ENCODE results near the gene DNAH11. TPM values are rescaled to one million over a fixed set of nuclear protein-coding genes. Genes with fewer than 3 reads are reported as not detected.
A peak's percentile ranks its signal among the peaks of the same experiment; 100 is the strongest.

DNAH11 gene
- total RNA-seq (2012; rRNA removed) (under 0.01 TPM in 1 of 2 replicates, not detected in the other), polyA plus RNA-seq (2012; rRNA removed) (not detected in 2 replicates), Bru-seq, nascent RNA (percentile 4 among the genes with signal in this experiment), BruChase-seq, experiment 1, labeled RNA remaining after a 6-hour chase (percentile 4 among the genes with signal in this experiment), BruChase-seq, experiment 2, labeled RNA remaining after a 2-hour chase (percentile 3 among the genes with signal in this experiment)
- not detected in 2 replicates for polyA plus RNA-seq (2012; cell fraction: cytosol; rRNA removed)
- 0.01 TPM in 1 of 2 replicates, not detected in the other for polyA plus RNA-seq (2012; cell fraction: nucleus; rRNA removed; ENCODE audit: low replicate concordance)
- long read RNA-seq: 0 reads

DNA sequence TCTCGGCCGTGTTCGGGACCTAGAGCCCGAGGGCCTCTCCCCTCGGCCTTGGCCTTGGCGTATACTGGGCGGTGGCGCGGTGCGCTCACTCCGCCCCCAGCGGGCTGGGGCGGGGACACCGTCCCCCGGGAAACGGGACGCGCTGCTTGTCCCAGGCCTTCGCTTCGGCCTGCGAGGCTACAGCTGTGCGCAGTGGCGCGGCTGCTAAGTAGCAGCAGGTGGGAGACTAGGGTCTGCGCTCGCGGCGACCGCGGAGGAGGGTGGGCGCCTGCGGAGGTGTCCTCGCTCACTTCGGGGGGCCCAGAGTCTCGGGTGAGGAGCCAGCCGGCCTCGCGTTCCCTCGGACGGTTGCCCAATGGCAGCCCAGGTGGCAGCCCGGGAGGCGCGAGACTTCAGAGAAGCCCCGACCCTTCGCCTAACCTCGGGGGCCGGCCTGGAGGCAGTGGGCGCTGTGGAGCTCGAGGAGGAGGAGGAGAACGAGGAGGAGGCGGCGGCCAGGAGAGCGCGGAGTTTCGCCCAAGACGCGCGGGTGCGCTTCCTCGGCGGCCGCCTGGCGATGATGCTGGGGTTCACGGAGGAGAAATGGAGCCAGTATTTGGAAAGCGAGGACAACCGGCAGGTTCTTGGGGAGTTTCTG is at the start of gene DNAH11:
TSS of gene DNAH11 (plus strand) at position 149 of the 637 bp plus-strand sequence. CDS start at position 356, 207 bp downstream.
- Histone ChIP-seq H3K27ac (ENCODE audit: insufficient read depth, low read length) (no peak within 1 kb of the TSS), H3K14ac (replicated peaks; ENCODE audit: low read depth, low read length) (no peak within 1 kb of the TSS), H3K4me3 (ENCODE audit: insufficient read depth, low read depth, low read length) (peak within 1 kb of the TSS; percentile 27), H2BK120ac (ENCODE audit: low read depth, low read length) (no peak within 1 kb of the TSS), H4K91ac (ENCODE audit: insufficient read depth, low read depth, low read length) (no peak within 1 kb of the TSS), H3K9ac (ENCODE audit: low read depth, low read length) (no peak within 1 kb of the TSS), H3K56ac (ENCODE audit: extremely low read depth, insufficient read depth, low read length) (no peak within 1 kb of the TSS), H2BK5ac (ENCODE audit: low read depth, low read length, poor library complexity, severe bottlenecking) (no peak within 1 kb of the TSS), H2BK20ac (ENCODE audit: low read depth, low read length) (no peak within 1 kb of the TSS), H3K27me3 (ENCODE audit: control insufficient read depth, insufficient read depth, low read length) (peaks cover 17% of the 10 kb centered on the region), H4K5ac (ENCODE audit: low read depth, low read length) (no peak within 1 kb of the TSS), H3K36me3 (ENCODE audit: control insufficient read depth, insufficient read depth, low read length) (no peaks in the 10 kb centered on the region), H3K4me2 (ENCODE audit: low read depth, low read length) (peak within 1 kb of the TSS; percentile 72), H4K8ac (ENCODE audit: low read depth in 2 of 2, low read length in 2 of 2) (no peak within 1 kb of the TSS), H3K18ac (ENCODE audit: low read depth, low read length) (no peak within 1 kb of the TSS), H3K9me3 (ENCODE audit: control insufficient read depth, insufficient read depth, low read length) (no peaks in the 10 kb centered on the region), H3K9me1 (ENCODE audit: insufficient read depth, low read length) (no peaks in the 10 kb centered on the region), H3K4me1 (ENCODE audit: control insufficient read depth, insufficient read depth, low read length) (no peaks in the 10 kb centered on the region; the same call in 1 of the 2 replicates), H2AFZ (replicated peaks; ENCODE audit: low read length, poor library complexity) (peak within 1 kb of the TSS; percentile 84), H4K20me1 (ENCODE audit: insufficient read depth, low read length) (no peaks in the 10 kb centered on the region), H2AK9ac (replicated peaks; ENCODE audit: low read depth, low read length, poor library complexity) (no peak within 1 kb of the TSS), H3K23ac (ENCODE audit: low read depth, low read length) (no peak within 1 kb of the TSS), H2AK5ac (ENCODE audit: low read depth, low read length) (no peak within 1 kb of the TSS), H3K79me1 (ENCODE audit: low read depth in 1 of 2, low read length in 2 of 2) (no peaks in the 10 kb centered on the region), H2BK15ac (ENCODE audit: low read depth, low read length) (no peak within 1 kb of the TSS), H3K4ac (ENCODE audit: low read depth, low read length) (no peak within 1 kb of the TSS)
- ATAC-seq (ENCODE audit: low read depth) (peak; percentile 84), DNase-seq (no peak)
- intact Hi-C loops (cut with micrococcal nuclease): no loop called here
- CTCF ChIA-PET: no interaction called here
- BruUV-seq (replicated peaks): no TSS peak
- in situ Hi-C loops (cut with MboI; ENCODE audit: low sequenced_read_pairs): no loop called here
- TF ChIP-seq RFX5 (IDR thresholded peaks at IDR 0.05; ENCODE audit: low read depth, low read length) (no peak), USF2 (IDR thresholded peaks at IDR 0.05; ENCODE audit: low read depth, low read length) (no peak), CEBPB (IDR thresholded peaks at IDR 0.05; ENCODE audit: low read depth, low read length) (no peak)
- dilution Hi-C loops (cut with HindIII; ENCODE audit: low sequenced_read_pairs, unreplicated experiment): no loop called here
- POLR2A ChIA-PET (ENCODE audit: unreplicated experiment): no interaction called here
- 4% methylated on average over 19 of the region's 66 CpGs; no CpG with 5 or more reads in 1 of the 2 experiments for WGBS, 2 experiments (ENCODE audit: extremely low coverage in 2 of 2, insufficient read length in 1 of 2)

All from IMR-90 (cell line).